Measurements from ENCODE around the gene CMTM1. TPM values are rescaled to one million over a fixed set of nuclear protein-coding genes. Genes with fewer than 3 reads are reported as not detected.
A peak's percentile ranks its signal among the peaks of the same experiment; 100 is the strongest.

The CMTM1 gene
- total and polyA plus RNA-seq, 2 experiments from 2014 or later, result 2.0 to 2.6 TPM

DNA sequence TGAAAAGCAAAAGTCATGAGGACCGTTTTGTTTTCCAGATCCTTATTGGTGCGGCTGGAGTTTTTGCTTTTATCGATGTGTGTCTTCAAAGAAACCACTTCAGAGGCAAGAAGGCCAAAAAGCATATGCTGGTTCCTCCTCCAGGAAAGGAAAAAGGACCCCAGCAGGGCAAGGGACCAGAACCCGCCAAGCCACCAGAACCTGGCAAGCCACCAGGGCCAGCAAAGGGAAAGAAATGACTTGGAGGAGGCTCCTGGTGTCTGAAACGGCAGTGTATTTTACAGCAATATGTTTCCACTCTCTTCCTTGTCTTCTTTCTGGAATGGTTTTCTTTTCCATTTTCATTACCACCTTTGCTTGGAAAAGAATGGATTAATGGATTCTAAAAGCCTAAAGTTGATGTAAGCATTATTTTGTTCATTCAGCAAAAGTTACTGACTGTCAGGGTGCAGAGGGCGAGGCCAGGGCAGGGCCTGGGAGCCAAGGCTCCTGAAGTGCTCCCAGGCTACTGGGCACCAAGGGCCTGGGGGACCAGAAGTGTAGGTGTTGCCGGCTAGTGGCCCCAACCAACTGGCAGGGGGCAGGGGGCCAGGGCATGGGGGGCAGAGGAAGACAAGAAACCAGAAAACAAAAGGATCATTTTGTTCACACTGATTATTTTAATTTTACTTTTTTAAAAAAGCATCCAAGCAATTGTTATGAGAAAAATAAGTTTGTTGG lies 21.8 kb downstream of the CMTM1 start:
- no peak for DNase-seq (ENCODE audit: low read depth in 1 of 2, low spot score in 1 of 2)
- no peaks in the 10 kb centered on the region for H3K27me3 ChIP-seq
- no peaks in the 10 kb centered on the region for H3K4me1 ChIP-seq (ENCODE audit: low read depth)
- no peaks in the 10 kb centered on the region for H3K9me3 ChIP-seq (ENCODE audit: low read depth)
- H3K27ac ChIP-seq, result no peak overlapping the region
- H3K36me3 ChIP-seq, result no peaks in the 10 kb centered on the region
- H3K4me3 ChIP-seq, result no peak overlapping the region
- TF ChIP-seq, protein P1, sequence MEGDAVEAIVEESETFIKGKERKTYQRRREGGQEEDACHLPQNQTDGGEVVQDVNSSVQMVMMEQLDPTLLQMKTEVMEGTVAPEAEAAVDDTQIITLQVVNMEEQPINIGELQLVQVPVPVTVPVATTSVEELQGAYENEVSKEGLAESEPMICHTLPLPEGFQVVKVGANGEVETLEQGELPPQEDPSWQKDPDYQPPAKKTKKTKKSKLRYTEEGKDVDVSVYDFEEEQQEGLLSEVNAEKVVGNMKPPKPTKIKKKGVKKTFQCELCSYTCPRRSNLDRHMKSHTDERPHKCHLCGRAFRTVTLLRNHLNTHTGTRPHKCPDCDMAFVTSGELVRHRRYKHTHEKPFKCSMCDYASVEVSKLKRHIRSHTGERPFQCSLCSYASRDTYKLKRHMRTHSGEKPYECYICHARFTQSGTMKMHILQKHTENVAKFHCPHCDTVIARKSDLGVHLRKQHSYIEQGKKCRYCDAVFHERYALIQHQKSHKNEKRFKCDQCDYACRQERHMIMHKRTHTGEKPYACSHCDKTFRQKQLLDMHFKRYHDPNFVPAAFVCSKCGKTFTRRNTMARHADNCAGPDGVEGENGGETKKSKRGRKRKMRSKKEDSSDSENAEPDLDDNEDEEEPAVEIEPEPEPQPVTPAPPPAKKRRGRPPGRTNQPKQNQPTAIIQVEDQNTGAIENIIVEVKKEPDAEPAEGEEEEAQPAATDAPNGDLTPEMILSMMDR (IDR thresholded peaks at IDR 0.05; ENCODE audit: low read depth, low read length), result no peak

DNA sequence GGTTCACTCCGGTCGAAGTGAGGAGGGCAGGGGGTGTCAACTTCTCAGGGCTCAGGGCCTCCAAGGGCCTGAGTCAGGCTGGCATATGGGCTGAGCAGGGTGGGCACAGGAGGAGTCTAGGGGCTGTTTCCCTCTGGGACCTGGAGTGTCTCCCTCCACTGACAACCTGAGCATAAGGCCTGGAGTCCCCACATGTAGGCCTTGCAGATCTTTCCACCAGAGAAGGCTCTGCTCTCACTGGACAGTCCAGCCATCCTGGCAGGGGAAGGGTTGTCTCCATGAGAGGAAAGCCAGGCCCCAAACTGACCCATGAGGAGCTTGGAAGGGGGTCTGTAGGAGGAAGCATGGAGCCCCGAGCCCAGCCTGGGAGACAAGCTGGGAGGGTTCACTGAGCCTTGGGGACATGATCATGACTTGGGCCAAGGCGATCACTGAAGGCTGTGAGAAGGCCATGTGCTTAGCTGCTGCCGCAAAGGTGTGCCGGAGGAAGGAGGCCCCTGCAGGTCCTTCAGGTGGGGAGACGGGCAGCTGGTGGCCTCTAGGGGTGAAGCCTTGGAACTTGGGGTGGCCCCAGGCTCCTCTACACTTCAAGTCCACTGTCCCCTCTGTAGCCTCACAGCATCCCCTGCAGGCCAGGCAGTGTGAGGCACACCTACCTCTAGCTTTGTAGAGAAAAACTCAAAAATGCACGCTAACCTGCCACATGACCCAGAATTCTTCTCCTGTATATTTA lies 22.9 kb downstream of the CMTM1 start:
- no peaks in the 10 kb centered on the region for H3K36me3 ChIP-seq
- no peaks in the 10 kb centered on the region for H3K27me3 ChIP-seq
- H3K9me3 ChIP-seq (ENCODE audit: low read depth), result no peaks in the 10 kb centered on the region
- peak in 1 of 2 donors; percentile 44 for DNase-seq (ENCODE audit: low read depth in 1 of 2, low spot score in 1 of 2)
- no peak overlapping the region for H3K4me3 ChIP-seq
- TF ChIP-seq, protein P1 (IDR thresholded peaks at IDR 0.05; ENCODE audit: low read depth, low read length), result peak; percentile 65
- H3K4me1 ChIP-seq (ENCODE audit: low read depth), result no peaks in the 10 kb centered on the region
- H3K27ac ChIP-seq, result no peak overlapping the region

DNA sequence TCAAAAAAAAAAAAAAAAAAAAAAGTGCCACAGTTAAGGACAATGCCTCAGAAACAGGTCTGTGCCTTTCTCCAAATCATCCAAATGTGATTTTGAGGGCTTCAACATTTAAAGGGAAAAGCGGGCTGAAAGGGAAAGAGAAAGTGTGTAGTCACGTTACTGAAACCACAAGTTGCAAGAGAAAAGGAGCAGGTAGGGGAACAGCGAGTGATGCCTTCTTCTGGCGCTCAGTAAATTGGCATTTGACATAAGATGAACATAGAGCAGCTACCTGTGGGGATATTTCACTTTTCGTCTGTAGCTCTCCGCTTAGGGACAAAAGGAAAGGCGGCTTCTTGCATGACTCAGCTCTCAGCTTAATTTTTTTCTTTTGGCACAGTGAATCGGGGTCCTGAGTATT lies 24.1 kb downstream of the CMTM1 start:
- Histone ChIP-seq H3K27ac (no peak overlapping the region), H3K27me3 (no peaks in the 10 kb centered on the region), H3K4me1 (ENCODE audit: low read depth) (no peaks in the 10 kb centered on the region), H3K36me3 (no peaks in the 10 kb centered on the region), H3K4me3 (no peak overlapping the region), H3K9me3 (ENCODE audit: low read depth) (no peaks in the 10 kb centered on the region)
- TF ChIP-seq, protein P1 (IDR thresholded peaks at IDR 0.05; ENCODE audit: low read depth, low read length), result no peak
- no peak for DNase-seq (ENCODE audit: low read depth in 1 of 2, low spot score in 1 of 2)

DNA sequence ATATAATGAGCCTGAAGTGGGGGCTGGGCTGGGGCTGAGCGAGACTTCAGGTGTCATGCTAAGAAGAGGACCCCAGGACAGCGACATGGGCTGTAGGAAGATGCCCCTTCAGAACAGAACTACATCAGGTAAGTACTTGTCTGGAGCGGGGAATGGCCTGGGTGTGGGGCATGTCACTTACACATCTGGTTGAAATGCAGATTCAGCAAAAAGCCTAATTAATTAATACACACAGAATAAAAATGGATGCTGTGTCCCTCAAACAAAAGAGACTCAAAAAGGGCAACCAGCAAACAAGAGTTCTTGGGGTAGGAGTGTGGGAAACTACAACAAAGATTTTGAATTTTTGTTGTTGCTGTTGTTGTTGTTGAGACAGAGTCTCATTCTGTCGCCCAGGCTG lies 24.8 kb downstream of the CMTM1 start:
- Histone ChIP-seq H3K9me3 (ENCODE audit: low read depth) (no peaks in the 10 kb centered on the region), H3K27ac (no peak overlapping the region), H3K4me3 (no peak overlapping the region), H3K27me3 (no peaks in the 10 kb centered on the region), H3K4me1 (ENCODE audit: low read depth) (no peaks in the 10 kb centered on the region), H3K36me3 (no peaks in the 10 kb centered on the region)
- DNase-seq (ENCODE audit: low read depth in 1 of 2, low spot score in 1 of 2), result no peak
- TF ChIP-seq, protein P1 (IDR thresholded peaks at IDR 0.05; ENCODE audit: low read depth, low read length), result no peak

DNA sequence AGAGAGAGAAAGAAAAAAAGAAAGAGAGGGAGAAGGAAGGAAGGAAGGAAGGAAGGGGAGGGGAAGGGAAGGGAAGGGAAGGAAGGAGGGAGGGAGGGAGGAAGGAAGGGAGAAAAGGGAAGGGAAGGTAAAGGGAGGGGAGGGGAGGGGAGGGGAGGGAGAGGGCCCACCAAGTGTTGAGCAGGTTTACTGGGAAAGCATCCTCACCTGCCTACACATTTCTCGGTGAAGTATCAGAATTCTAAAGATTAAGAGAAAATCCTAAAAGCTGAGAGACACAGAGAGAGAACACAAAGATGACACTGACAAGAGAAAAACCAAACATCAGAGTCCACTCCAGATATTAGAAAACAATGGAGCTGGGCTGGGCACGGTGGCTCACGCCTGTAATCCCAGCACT lies 26.0 kb downstream of the CMTM1 start:
- no peak for DNase-seq (ENCODE audit: low read depth in 1 of 2, low spot score in 1 of 2)
- TF ChIP-seq, protein P1 (IDR thresholded peaks at IDR 0.05; ENCODE audit: low read depth, low read length), result no peak
- Histone ChIP-seq H3K9me3 (ENCODE audit: low read depth) (no peaks in the 10 kb centered on the region), H3K4me3 (no peak overlapping the region), H3K36me3 (no peaks in the 10 kb centered on the region), H3K27ac (no peak overlapping the region), H3K27me3 (no peaks in the 10 kb centered on the region), H3K4me1 (ENCODE audit: low read depth) (no peaks in the 10 kb centered on the region)

Measured in cardiac muscle cell (in vitro differentiated cells and primary cell).